HCT116 (cell line): ENCODE results near the gene CCDC134. TPM values are rescaled to one million over a fixed set of nuclear protein-coding genes. Genes with fewer than 3 reads are reported as not detected.

Experiments
- ATAC-seq: fragments of 200-7000 bp; cut with Tn5 transposase; 2 replicates; pipeline ENCODE4 v1.9.1; 2020; ENCODE audit warnings: mild to moderate bottlenecking, moderate library complexity
- BruUV-seq: library from RNA; stranded (reverse); fragments of 400-500 nt; replicated peaks from 2 replicates; lab custom pipeline; 2021; lab: Mats Ljungman, UMichigan
- CTCF ChIA-PET: fragments of 300-600 bp; sonication (Branson Sonifier 250); formaldehyde crosslinking; loops from one replicate; lab custom pipeline; 2021; ENCODE audit warnings: antibody characterized with exemption; lab: Charles Lee
- POLR2A ChIA-PET: fragments of 300-600, 350-600 bp; sonication (Branson Sonifier 250); formaldehyde crosslinking; loops from one replicate; lab custom pipeline; 2021; ENCODE audit warnings: antibody characterized with exemption; lab: Charles Lee
- RAD21 ChIA-PET, 2 experiments: fragments of 300-600 bp; sonication (Branson Sonifier 250); formaldehyde crosslinking; loops; one replicate each; lab custom pipeline; 2023; ENCODE audit warnings: low total read pairs in 2 of 2; ENCODE audit not compliant: uncharacterized antibody in 2 of 2, unreplicated experiment in 2 of 2, low non-redundant PET in 1 of 2; lab: Charles Lee
- DNase-seq: peaks from one replicate; pipeline ENCODE4 v3.0.0-alpha.2; 2010; ENCODE audit warnings: low read depth, low spot score
- H2AFZ ChIP-seq: fragments of 200-600 bp; shearing (Covaris generic), sonication (generic); 2 replicates; pipeline ENCODE4 v1.6.1; 2017; ENCODE audit warnings: low read depth, mixed run types, mixed read lengths, antibody characterized with exemption, low read length; ENCODE audit not compliant: poor library complexity, severe bottlenecking
- H3K27ac ChIP-seq: 2 replicates; pipeline ENCODE4 v1.5.1; 2012; ENCODE audit warnings: low read depth, low read length
- H3K27me3 ChIP-seq: fragments of 200-600 bp; sonication (generic); 2 replicates; pipeline ENCODE4 v1.6.1; 2016; ENCODE audit warnings: mixed run types, low read length, mixed read lengths; ENCODE audit not compliant: insufficient read depth
- H3K36me3 ChIP-seq, 2 experiments: fragments of 200-500 bp in 1 of 2; fragments of 200-600 bp in 1 of 2; sonication (Bioruptor generic) in 1 of 2; sonication (generic) in 1 of 2; 2 replicates each; pipeline versions ENCODE4 v1.5.1 to v1.6.1; 2014 to 2016; ENCODE audit warnings: low read length in 2 of 2, inconsistent platforms in 1 of 2, mixed read lengths in 1 of 2, mixed run types in 1 of 2; ENCODE audit not compliant: insufficient read depth in 2 of 2, control insufficient read depth in 1 of 2
- H3K4me1 ChIP-seq, 2 experiments: fragments of 200-600 bp in 1 of 2; sonication (generic) in 1 of 2; 2 replicates each; pipeline versions ENCODE4 v1.5.1 to v1.6.1; 2012 to 2017; ENCODE audit warnings: low read length in 2 of 2, inconsistent platforms in 1 of 2, mild to moderate bottlenecking in 1 of 2, mixed read lengths in 1 of 2, mixed run types in 1 of 2, moderate library complexity in 1 of 2; ENCODE audit not compliant: insufficient read depth in 2 of 2, control insufficient read depth in 1 of 2
- H3K4me2 ChIP-seq: fragments of 200-600 bp; sonication (generic); 2 replicates; pipeline ENCODE4 v1.6.1; 2017; ENCODE audit warnings: mixed run types, low read length, mixed read lengths
- H3K4me3 ChIP-seq, 2 experiments: fragments of 200-600 bp in 1 of 2; sonication (generic) in 1 of 2; replicated peaks in 1 of 2; 2 replicates each; pipeline ENCODE4 v1.5.1; 2011 to 2016; ENCODE audit warnings: low read length in 2 of 2, control low read depth in 1 of 2, low read depth in 1 of 2, mild to moderate bottlenecking in 1 of 2, mixed read lengths in 1 of 2, mixed run types in 1 of 2
- H3K79me2 ChIP-seq: fragments of 200-600 bp; sonication (generic); 2 replicates; pipeline ENCODE4 v1.6.1; 2017; ENCODE audit warnings: mild to moderate bottlenecking, mixed run types, low read length, moderate library complexity, mixed read lengths; ENCODE audit not compliant: insufficient read depth
- H3K9ac ChIP-seq: fragments of 200-600 bp; sonication (generic); 2 replicates; pipeline ENCODE4 v1.6.1; 2016; ENCODE audit warnings: low read length, mixed read lengths
- H3K9me2 ChIP-seq: fragments of 200-600 bp; sonication (generic), shearing (Covaris generic); 2 replicates; pipeline ENCODE4 v1.6.1; 2017; ENCODE audit warnings: mixed run types, mild to moderate bottlenecking, moderate library complexity; ENCODE audit not compliant: insufficient read depth
- H3K9me3 ChIP-seq, 2 experiments: fragments of 200-500 bp in 1 of 2; fragments of 200-600 bp in 1 of 2; sonication (Bioruptor generic) in 1 of 2; sonication (generic) in 1 of 2; 2 replicates each; pipeline ENCODE4 v1.6.1; 2014 to 2017; ENCODE audit warnings: low read length in 2 of 2, mixed read lengths in 2 of 2, inconsistent platforms in 1 of 2, low read depth in 1 of 2, mild to moderate bottlenecking in 1 of 2, mixed run types in 1 of 2, moderate library complexity in 1 of 2; ENCODE audit not compliant: control insufficient read depth in 1 of 2, insufficient read depth in 1 of 2
- H4K20me1 ChIP-seq: fragments of 200-600 bp; sonication (generic), shearing (Covaris generic); 2 replicates; pipeline ENCODE4 v1.6.1; 2017; ENCODE audit warnings: mixed run types, mild to moderate bottlenecking, moderate library complexity; ENCODE audit not compliant: insufficient read depth
- CTCF ChIP-seq, 3 experiments: fragments of 200-600 bp in 1 of 3; sonication (generic) in 1 of 3; IDR thresholded peaks in 2 of 3; conservative IDR thresholded peaks in 1 of 3; 2 replicates each; pipeline ENCODE4 v1.5.1; 2012 to 2017; ENCODE audit warnings: low read depth in 2 of 3, low read length in 2 of 3, antibody characterized with exemption in 1 of 3, borderline replicate concordance in 1 of 3, control low read depth in 1 of 3, mild to moderate bottlenecking in 1 of 3, mixed read lengths in 1 of 3, mixed run types in 1 of 3, moderate library complexity in 1 of 3; ENCODE audit not compliant: insufficient read depth in 1 of 3
- ELF1 ChIP-seq: IDR thresholded peaks from 2 replicates; pipeline ENCODE4 v1.6.1; 2012; ENCODE audit warnings: low read depth, borderline replicate concordance
- POLR2AphosphoS5 ChIP-seq: IDR thresholded peaks from 2 replicates; pipeline ENCODE4 v1.6.1; 2011; ENCODE audit warnings: mild to moderate bottlenecking, low read depth, low read length, moderate library complexity
- SIN3A ChIP-seq: IDR thresholded peaks from 2 replicates; pipeline ENCODE4 v1.6.1; 2012; ENCODE audit warnings: low read depth
- SRF ChIP-seq: IDR thresholded peaks from 2 replicates; pipeline ENCODE4 v1.6.1; 2012; ENCODE audit warnings: low read depth
- ZFX ChIP-seq: fragments of 450-650 bp; IDR thresholded peaks from 2 replicates; pipeline ENCODE4 v1.6.1; 2017
- ZNF274 ChIP-seq: fragments of 200-500 bp; sonication (Bioruptor generic); IDR thresholded peaks from 2 replicates; pipeline ENCODE4 v1.6.1; 2014; ENCODE audit warnings: mild to moderate bottlenecking, low read depth, low read length, inconsistent platforms
- intact Hi-C: fragments of 100-400 bp; cut with micrococcal nuclease; formaldehyde crosslinking; loops from 2 replicates; pipeline ENCODE4 v1.10.0; 2022
- total RNA-seq: library from RNA; stranded (reverse); gene quantifications from one replicate; pipeline ENCODE4 v1.2.1, GENCODE V29; 2021; ENCODE audit not compliant: unreplicated experiment

Gene CCDC134
- total RNA-seq, 1 experiment from 2014 or later, result 15.8 TPM

GRCh38 chr22:41798736-41799135 lies 1.7 kb upstream of the CCDC134 start:
- Histone ChIP-seq H3K4me3 (no peak overlapping the region), H3K4me2 (no peak overlapping the region), H3K9me3 (no peaks in the 10 kb centered on the region), H2AFZ (no peak overlapping the region), H3K79me2 (peaks cover 24% of the 10 kb centered on the region), H3K4me1 (peaks cover 11 to 20% of the 10 kb centered on the region in 2 experiments), H3K27me3 (no peaks in the 10 kb centered on the region), H3K9ac (no peak overlapping the region), H3K36me3 (no peaks in the 10 kb centered on the region), H3K9me2 (no peaks in the 10 kb centered on the region), H4K20me1 (no peaks in the 10 kb centered on the region), H3K27ac (no peak overlapping the region)
- BruUV-seq, result no TSS peak
- CTCF ChIA-PET, result no interaction called here
- intact Hi-C loops, result no loop called here
- TF ChIP-seq SIN3A (no peak), ZNF274 (no peak), SRF (no peak), ZFX (no peak), POLR2AphosphoS5 (no peak), CTCF (IDR thresholded peaks at IDR 0.05 in 2 of 3, conservative IDR thresholded peaks at IDR 0.05 in 1 of 3; ENCODE audit: borderline replicate concordance in 1 of 3, insufficient read depth in 1 of 3, low read depth in 2 of 3, low read length in 2 of 3) (no peak), ELF1 (no peak)
- DNase-seq, result no peak
- RAD21 ChIA-PET, result no interaction called here
- POLR2A ChIA-PET, result no interaction called here
- no peak for ATAC-seq
